HL-60 (cell line): ENCODE measurements around the gene AKR1C2.

ENCODE experiments used
- DNase-seq, 2 experiments: peaks; one replicate each; pipeline ENCODE4 v3.0.0-alpha.2; 2010 to 2020; ENCODE audit warnings: low read depth in 1 of 2, low spot score in 1 of 2
- H3K27ac ChIP-seq: fragments of 250-450 bp; sonication (Bioruptor Pico); replicated peaks from 2 replicates; pipeline ENCODE4 v1.5.1; 2020; ENCODE audit warnings: mild to moderate bottlenecking, moderate library complexity
- H3K27me3 ChIP-seq: fragments of 250-450 bp; sonication (Bioruptor Pico); 2 replicates; pipeline ENCODE4 v1.5.1; 2021; ENCODE audit warnings: mild to moderate bottlenecking, moderate library complexity; ENCODE audit not compliant: insufficient read depth, poor library complexity, severe bottlenecking
- H3K4me3 ChIP-seq: replicated peaks from 2 replicates; pipeline ENCODE4 v1.5.1; 2011; ENCODE audit warnings: mild to moderate bottlenecking, control low read depth, low read length; ENCODE audit not compliant: insufficient read depth
- CTCF ChIP-seq: IDR thresholded peaks from one replicate; pipeline ENCODE4 v1.5.1; 2011; ENCODE audit warnings: low read length, control low read depth, inconsistent platforms; ENCODE audit not compliant: insufficient read depth
- GABPA ChIP-seq: IDR thresholded peaks from 2 replicates; pipeline ENCODE4 v1.6.1; 2012; ENCODE audit warnings: low read depth
- POLR2AphosphoS5 ChIP-seq: IDR thresholded peaks from 2 replicates; pipeline ENCODE4 v1.6.1; 2012; ENCODE audit warnings: low read depth
- REST ChIP-seq: IDR thresholded peaks from 2 replicates; pipeline ENCODE4 v1.6.1; 2012; ENCODE audit warnings: low read depth; ENCODE audit not compliant: insufficient replicate concordance
- SPI1 ChIP-seq: IDR thresholded peaks from 2 replicates; pipeline ENCODE4 v1.6.1; 2012; ENCODE audit warnings: low read depth, mild to moderate bottlenecking, borderline replicate concordance

The AKR1C2 gene

GRCh38 chr10:5045095-5045494 lies 41.4 kb upstream of the AKR1C2 start:
- Histone ChIP-seq H3K4me3 (no peak overlapping the region), H3K27ac (no peak overlapping the region), H3K27me3 (no peaks in the 10 kb centered on the region)
- no peak for TF ChIP-seq GABPA
- TF ChIP-seq CTCF: no peak
- no peak for TF ChIP-seq SPI1
- TF ChIP-seq POLR2AphosphoS5: no peak
- no peak for TF ChIP-seq REST
- DNase-seq: no peak

- no peak overlapping the region for H3K27ac ChIP-seq
- no peaks in the 10 kb centered on the region for H3K27me3 ChIP-seq
- TF ChIP-seq REST (no peak), GABPA (no peak), SPI1 (no peak), POLR2AphosphoS5 (no peak), CTCF (no peak)
- DNase-seq: no peak
- H3K4me3 ChIP-seq: no peak overlapping the region
Measured at GRCh38 chr10:5043716-5044115, 40.1 kb upstream of the AKR1C2 start.

DNA sequence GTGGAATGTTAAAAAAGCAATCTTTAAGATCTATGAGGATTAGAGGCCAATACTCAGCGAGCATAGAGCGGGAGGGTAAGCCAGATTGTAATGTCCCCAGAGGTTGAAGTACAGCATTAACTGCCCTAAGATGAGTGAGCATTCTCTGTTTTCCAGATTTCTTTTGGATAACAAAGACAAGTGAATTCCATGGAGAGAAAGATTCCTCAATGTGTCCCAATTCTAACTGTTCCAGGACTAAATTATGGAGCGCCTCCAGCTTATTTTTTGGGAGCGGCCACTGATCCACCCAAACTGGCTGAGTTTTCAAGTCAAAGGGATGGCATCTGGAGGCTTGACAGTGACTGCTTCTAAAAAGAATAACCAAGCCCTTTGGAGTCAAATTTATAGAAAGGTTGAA lies 39.3 kb upstream of the AKR1C2 start:
- DNase-seq: no peak
- H3K4me3 ChIP-seq: no peak overlapping the region
- H3K27me3 ChIP-seq: no peaks in the 10 kb centered on the region
- H3K27ac ChIP-seq: no peak overlapping the region
- TF ChIP-seq CTCF: no peak
- no peak for TF ChIP-seq POLR2AphosphoS5
- no peak for TF ChIP-seq SPI1
- TF ChIP-seq REST: no peak
- TF ChIP-seq GABPA: no peak
